ENCODE measurements around the gene MRAP.
"Not testable (repeated sequence)": the region's sequence is repeated elsewhere in the genome, so short reads cannot be mapped to it uniquely, and the experiment has no call there.

The MRAP gene

DNA sequence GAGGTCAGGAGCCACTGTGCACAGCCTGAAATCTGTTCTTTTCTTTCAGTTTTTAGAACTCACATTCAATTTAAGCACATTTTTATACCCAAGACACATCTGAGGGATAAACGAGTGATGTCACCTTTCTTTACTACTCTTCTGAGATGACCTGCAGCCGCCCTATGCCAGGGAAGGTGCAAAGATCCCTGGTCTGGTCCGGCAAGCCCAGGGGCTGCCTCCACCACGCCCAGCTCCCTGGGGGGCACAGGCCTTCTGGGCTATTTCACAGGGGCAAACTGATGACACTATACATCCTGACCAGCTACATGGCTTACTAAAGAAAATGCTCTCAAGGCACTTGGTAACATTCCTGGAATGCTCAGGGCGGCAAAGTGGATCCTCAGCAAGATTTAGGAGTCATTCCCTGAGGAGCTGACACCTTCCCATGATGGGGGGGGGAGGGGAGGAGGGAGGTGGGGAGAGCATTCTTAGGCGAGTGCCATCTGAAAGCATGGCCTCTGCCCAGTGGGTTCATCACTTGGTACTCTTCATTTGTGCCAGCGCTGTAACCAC is 11.3 kb downstream of the MRAP start:
- Histone ChIP-seq H3K4me1 (ENCODE audit: control insufficient read depth in 2 of 2, insufficient read depth in 2 of 2, low read length in 2 of 2) (no peaks in the 10 kb centered on the region), H3K27me3 (ENCODE audit: control insufficient read depth in 2 of 2, insufficient read depth in 2 of 2, low read length in 2 of 2) (no peaks in the 10 kb centered on the region), H3K9me3 (ENCODE audit: control insufficient read depth in 2 of 2, low read length in 2 of 2) (no peaks in the 10 kb centered on the region), H3K4me3 (ENCODE audit: low read length in 2 of 2) (no peak overlapping the region), H3K9ac (ENCODE audit: low read depth in 1 of 2, low read length in 2 of 2) (no peak overlapping the region), H3K27ac (ENCODE audit: low read depth in 2 of 2, low read length in 2 of 2) (no peak overlapping the region), H3K36me3 (ENCODE audit: control insufficient read depth in 2 of 2, insufficient read depth in 2 of 2, low read length in 2 of 2) (peaks cover 18 to 23% of the 10 kb centered on the region in 2 donors)

DNA sequence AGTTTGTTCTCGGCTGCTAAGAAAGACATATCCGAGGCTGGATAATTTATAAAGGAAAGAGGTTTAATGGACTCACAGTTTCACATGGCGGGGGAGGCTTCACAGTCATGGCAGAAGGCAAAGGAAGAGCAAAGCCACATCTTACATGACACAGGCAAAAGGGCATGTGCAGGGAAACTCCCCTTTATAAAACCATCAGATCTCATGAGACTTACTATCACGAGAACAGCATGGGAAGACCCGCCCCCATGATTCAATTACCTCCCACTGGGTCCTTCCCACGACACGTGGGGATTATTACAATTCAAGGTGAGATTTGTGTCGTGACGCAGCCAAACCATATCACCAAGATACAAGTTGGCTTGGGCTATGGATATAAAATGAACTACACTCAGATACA is 12.3 kb downstream of the MRAP start:
- not testable (repeated sequence) for H3K27me3 ChIP-seq (ENCODE audit: control insufficient read depth in 2 of 2, insufficient read depth in 2 of 2, low read length in 2 of 2); H3K4me3 ChIP-seq (ENCODE audit: low read length in 2 of 2); H3K4me1 ChIP-seq (ENCODE audit: control insufficient read depth in 2 of 2, insufficient read depth in 2 of 2, low read length in 2 of 2); H3K27ac ChIP-seq (ENCODE audit: low read depth in 2 of 2, low read length in 2 of 2); H3K9ac ChIP-seq (ENCODE audit: low read depth in 1 of 2, low read length in 2 of 2); H3K9me3 ChIP-seq (ENCODE audit: control insufficient read depth in 2 of 2, low read length in 2 of 2)
- H3K36me3 ChIP-seq (ENCODE audit: control insufficient read depth in 2 of 2, insufficient read depth in 2 of 2, low read length in 2 of 2) = peaks cover 22 to 29% of the 10 kb centered on the region in 2 donors

DNA sequence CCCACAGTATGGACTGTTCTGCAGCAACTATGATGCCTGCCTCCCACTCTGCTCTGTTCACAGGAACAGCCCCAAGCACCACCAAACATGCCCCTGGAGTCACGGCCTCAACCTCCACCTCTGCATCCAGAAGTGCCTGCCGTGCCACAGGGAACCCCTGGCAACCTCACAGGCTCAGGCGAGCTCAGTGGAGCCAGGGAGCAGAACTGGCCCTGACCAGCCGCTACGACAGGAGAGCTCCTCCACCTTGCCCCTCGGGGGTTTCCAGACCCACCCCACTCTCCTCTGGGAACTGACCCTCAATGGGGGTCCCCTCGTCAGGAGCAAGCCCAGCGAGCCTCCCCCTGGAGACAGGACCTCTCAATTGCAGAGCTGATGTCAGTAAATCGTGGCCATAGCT is 13.0 kb downstream of the MRAP start:
- H3K27ac ChIP-seq (ENCODE audit: low read depth in 2 of 2, low read length in 2 of 2) = no peak overlapping the region
- no peak overlapping the region for H3K9ac ChIP-seq (ENCODE audit: low read depth in 1 of 2, low read length in 2 of 2)
- no peaks in the 10 kb centered on the region for H3K27me3 ChIP-seq (ENCODE audit: control insufficient read depth in 2 of 2, insufficient read depth in 2 of 2, low read length in 2 of 2)
- H3K4me3 ChIP-seq (ENCODE audit: low read length in 2 of 2) = no peak overlapping the region
- no peaks in the 10 kb centered on the region for H3K4me1 ChIP-seq (ENCODE audit: control insufficient read depth in 2 of 2, insufficient read depth in 2 of 2, low read length in 2 of 2)
- H3K36me3 ChIP-seq (ENCODE audit: control insufficient read depth in 2 of 2, insufficient read depth in 2 of 2, low read length in 2 of 2) = peaks cover 29 to 32% of the 10 kb centered on the region in 2 donors
- no peaks in the 10 kb centered on the region for H3K9me3 ChIP-seq (ENCODE audit: control insufficient read depth in 2 of 2, low read length in 2 of 2)

DNA sequence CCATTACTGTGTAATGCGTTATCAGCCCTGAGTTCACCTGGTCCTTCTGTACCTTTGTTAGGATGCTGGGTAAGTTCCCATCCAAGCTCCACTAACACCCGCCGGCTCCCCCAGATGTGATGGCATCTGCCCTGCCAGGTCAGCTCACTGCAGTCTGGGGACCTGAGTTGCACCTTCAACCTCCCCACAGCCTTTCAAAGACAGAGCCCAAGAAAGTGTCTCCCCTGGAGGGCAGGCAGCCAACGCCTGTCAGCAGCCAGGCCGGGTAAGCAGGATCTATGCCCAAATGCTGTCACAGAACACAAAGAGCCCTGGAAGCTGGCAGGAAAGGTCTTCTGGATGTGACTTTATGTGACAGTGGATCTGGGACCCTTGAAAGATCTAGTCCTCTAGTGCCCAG is 13.7 kb downstream of the MRAP start:
- H3K36me3 ChIP-seq (ENCODE audit: control insufficient read depth in 2 of 2, insufficient read depth in 2 of 2, low read length in 2 of 2) = peaks cover 36% of the 10 kb centered on the region in 2 donors
- H3K27me3 ChIP-seq (ENCODE audit: control insufficient read depth in 2 of 2, insufficient read depth in 2 of 2, low read length in 2 of 2) = no peaks in the 10 kb centered on the region
- H3K4me3 ChIP-seq (ENCODE audit: low read length in 2 of 2) = no peak overlapping the region
- no peaks in the 10 kb centered on the region for H3K4me1 ChIP-seq (ENCODE audit: control insufficient read depth in 2 of 2, insufficient read depth in 2 of 2, low read length in 2 of 2)
- H3K27ac ChIP-seq (ENCODE audit: low read depth in 2 of 2, low read length in 2 of 2) = no peak overlapping the region
- H3K9ac ChIP-seq (ENCODE audit: low read depth in 1 of 2, low read length in 2 of 2) = no peak overlapping the region
- H3K9me3 ChIP-seq (ENCODE audit: control insufficient read depth in 2 of 2, low read length in 2 of 2) = no peaks in the 10 kb centered on the region

DNA sequence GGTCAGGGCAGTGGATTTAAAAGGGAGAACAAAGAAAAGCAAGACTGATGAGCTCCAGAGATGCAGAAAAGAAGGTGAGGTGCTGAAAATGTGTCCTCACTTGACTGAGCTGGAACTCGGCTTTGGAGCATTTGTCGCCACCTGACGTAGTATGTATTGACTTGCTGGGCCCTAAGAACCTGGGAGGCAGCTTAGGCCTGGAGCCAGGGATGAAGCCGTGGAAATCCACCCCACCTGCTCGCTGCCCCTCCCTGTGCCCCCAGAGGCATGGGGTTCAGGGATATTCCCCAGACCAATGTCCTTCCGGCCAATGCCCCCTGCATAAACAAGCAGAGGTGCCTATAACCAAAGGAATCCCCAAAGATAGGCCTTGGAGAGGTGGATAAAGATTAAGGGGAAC is 14.3 kb downstream of the MRAP start:
- no peaks in the 10 kb centered on the region for H3K9me3 ChIP-seq (ENCODE audit: control insufficient read depth in 2 of 2, low read length in 2 of 2)
- no peaks in the 10 kb centered on the region for H3K27me3 ChIP-seq (ENCODE audit: control insufficient read depth in 2 of 2, insufficient read depth in 2 of 2, low read length in 2 of 2)
- no peak overlapping the region for H3K4me3 ChIP-seq (ENCODE audit: low read length in 2 of 2)
- H3K4me1 ChIP-seq (ENCODE audit: control insufficient read depth in 2 of 2, insufficient read depth in 2 of 2, low read length in 2 of 2) = no peaks in the 10 kb centered on the region
- peaks cover 42% of the 10 kb centered on the region in 2 donors for H3K36me3 ChIP-seq (ENCODE audit: control insufficient read depth in 2 of 2, insufficient read depth in 2 of 2, low read length in 2 of 2)
- no peak overlapping the region for H3K9ac ChIP-seq (ENCODE audit: low read depth in 1 of 2, low read length in 2 of 2)
- H3K27ac ChIP-seq (ENCODE audit: low read depth in 2 of 2, low read length in 2 of 2) = no peak overlapping the region

DNA sequence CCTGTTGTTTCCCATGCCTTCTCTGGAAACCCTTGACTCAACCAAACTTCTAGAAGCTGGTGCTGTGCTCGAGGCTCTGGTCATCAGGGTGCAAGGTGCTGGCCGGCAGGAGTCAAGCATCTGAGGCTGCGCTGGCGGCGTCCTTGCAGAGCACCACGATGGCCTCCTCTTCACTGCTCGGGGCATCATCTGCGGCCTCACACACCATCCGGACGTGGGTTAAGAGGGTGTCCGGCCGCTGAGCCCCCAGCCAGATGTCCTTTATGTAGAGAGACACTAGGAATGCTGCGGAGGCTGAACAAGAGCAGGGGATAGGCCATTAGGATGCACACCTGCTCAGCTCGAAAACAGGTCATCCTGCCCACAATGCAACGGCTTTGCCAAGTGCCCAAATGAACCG is 16.2 kb downstream of the MRAP start:
- no peak overlapping the region for H3K9ac ChIP-seq (ENCODE audit: low read depth in 1 of 2, low read length in 2 of 2)
- H3K27ac ChIP-seq (ENCODE audit: low read depth in 2 of 2, low read length in 2 of 2) = no peak overlapping the region
- no peak overlapping the region for H3K4me3 ChIP-seq (ENCODE audit: low read length in 2 of 2)
- H3K9me3 ChIP-seq (ENCODE audit: control insufficient read depth in 2 of 2, low read length in 2 of 2) = no peaks in the 10 kb centered on the region
- no peaks in the 10 kb centered on the region for H3K4me1 ChIP-seq (ENCODE audit: control insufficient read depth in 2 of 2, insufficient read depth in 2 of 2, low read length in 2 of 2)
- H3K27me3 ChIP-seq (ENCODE audit: control insufficient read depth in 2 of 2, insufficient read depth in 2 of 2, low read length in 2 of 2) = no peaks in the 10 kb centered on the region
- H3K36me3 ChIP-seq (ENCODE audit: control insufficient read depth in 2 of 2, insufficient read depth in 2 of 2, low read length in 2 of 2) = peaks cover 57 to 58% of the 10 kb centered on the region in 2 donors

DNA sequence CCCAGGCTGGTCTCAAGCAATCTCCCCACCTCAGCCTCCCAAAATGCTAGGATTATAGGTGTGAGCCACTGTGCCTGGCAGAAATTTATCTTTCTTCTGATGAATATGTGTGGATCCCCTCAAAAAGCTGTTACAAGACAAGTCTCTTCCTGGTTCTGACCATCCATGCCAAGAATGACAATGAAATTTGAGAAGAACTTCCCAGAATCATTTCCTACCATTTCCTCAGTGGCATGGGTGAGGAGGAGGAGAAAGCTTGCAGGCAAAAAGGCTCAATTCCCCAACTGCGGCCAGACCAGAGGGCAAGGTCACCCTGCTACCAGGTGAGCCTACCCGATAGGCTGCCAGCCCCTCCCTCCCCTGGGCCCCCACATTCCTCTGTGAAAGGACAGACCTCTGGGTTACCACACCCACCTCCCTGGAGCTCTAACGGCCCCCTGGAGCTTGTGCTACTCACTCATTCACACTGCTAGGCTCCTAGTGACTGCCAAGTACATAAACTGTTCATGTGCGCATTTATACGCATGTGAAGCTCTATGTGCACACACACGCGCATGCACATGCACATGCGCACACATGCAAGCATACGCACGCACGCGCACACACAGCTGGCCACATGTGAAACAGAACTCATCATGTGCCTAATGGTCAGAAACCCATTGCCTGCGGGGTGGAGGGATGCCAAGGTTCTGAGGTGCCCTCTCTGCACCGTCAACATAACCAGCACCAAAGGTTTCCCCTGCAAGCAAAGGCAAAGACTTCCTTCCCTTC is 17.0 kb downstream of the MRAP start:
- Histone ChIP-seq H3K9me3 (ENCODE audit: control insufficient read depth in 2 of 2, low read length in 2 of 2) (no peaks in the 10 kb centered on the region), H3K27me3 (ENCODE audit: control insufficient read depth in 2 of 2, insufficient read depth in 2 of 2, low read length in 2 of 2) (no peaks in the 10 kb centered on the region), H3K4me1 (ENCODE audit: control insufficient read depth in 2 of 2, insufficient read depth in 2 of 2, low read length in 2 of 2) (no peaks in the 10 kb centered on the region), H3K36me3 (ENCODE audit: control insufficient read depth in 2 of 2, insufficient read depth in 2 of 2, low read length in 2 of 2) (peaks cover 64 to 66% of the 10 kb centered on the region in 2 donors), H3K27ac (ENCODE audit: low read depth in 2 of 2, low read length in 2 of 2) (no peak overlapping the region), H3K4me3 (ENCODE audit: low read length in 2 of 2) (no peak overlapping the region), H3K9ac (ENCODE audit: low read depth in 1 of 2, low read length in 2 of 2) (no peak overlapping the region)

DNA sequence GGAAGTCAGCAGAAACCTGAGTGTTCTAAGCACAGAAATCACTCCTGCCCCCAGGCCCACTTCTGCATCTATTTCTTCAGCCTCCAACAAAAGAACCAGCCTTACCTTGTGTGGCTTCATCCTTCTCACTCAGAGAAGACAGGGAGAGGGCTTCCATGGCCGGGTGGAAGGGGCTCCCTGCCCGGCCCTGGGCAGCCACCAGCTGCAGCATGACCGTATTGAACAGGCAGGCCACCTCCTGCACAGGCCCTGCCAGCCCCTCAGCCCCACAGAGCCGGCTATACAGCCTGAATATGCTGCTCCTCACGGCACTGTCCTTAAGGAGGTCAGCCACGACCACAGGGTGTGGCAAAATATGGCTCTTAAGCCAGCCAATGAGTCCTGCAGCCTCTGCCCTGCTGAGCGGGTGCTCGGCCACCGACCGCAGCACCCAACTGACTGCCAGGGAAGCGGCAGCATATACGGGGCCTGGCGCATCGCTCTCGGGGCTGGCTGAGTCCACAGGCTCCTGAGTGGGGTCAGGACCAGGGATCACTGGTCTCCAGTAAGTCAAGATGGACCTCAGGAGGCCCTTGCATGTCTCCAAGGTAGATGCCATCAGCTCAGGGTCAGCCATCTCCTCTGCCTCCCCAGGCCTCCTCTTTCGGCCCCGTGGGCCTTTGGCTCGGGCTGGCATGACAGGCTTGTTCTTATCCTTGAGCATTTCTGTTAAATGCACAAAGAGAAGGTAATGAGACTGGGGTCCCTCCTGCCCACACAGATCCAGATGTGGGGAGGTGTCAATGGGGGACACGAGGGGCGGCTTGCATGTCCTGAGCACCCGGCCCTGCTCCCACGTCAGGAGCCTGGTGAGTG is 17.9 kb downstream of the MRAP start:
- Histone ChIP-seq H3K27me3 (ENCODE audit: control insufficient read depth in 2 of 2, insufficient read depth in 2 of 2, low read length in 2 of 2) (no peaks in the 10 kb centered on the region), H3K27ac (ENCODE audit: low read depth in 2 of 2, low read length in 2 of 2) (no peak overlapping the region), H3K9me3 (ENCODE audit: control insufficient read depth in 2 of 2, low read length in 2 of 2) (no peaks in the 10 kb centered on the region), H3K9ac (ENCODE audit: low read depth in 1 of 2, low read length in 2 of 2) (no peak overlapping the region), H3K4me3 (ENCODE audit: low read length in 2 of 2) (no peak overlapping the region), H3K36me3 (ENCODE audit: control insufficient read depth in 2 of 2, insufficient read depth in 2 of 2, low read length in 2 of 2) (peaks cover 69 to 73% of the 10 kb centered on the region in 2 donors), H3K4me1 (ENCODE audit: control insufficient read depth in 2 of 2, insufficient read depth in 2 of 2, low read length in 2 of 2) (no peaks in the 10 kb centered on the region)

DNA sequence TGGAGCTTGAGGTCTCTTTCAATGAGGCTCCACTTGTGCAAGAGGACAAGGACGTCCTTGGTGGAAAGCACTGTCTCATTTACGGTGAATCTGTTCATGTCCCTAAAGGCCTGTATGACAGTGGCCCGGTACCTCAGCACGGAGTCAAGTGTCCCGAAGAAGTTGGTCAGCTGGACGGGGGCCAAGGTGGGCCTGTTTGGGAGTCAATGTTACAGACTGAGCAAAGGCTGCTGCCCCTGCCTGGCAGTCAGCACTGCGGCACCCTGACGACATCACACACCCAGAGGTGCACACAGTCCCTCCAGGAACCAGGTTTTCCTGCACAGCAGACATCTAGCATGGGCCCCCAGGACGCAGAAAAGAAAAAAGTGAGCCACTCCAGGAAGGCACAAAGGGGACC is 19.1 kb downstream of the MRAP start:
- Histone ChIP-seq H3K36me3 (ENCODE audit: control insufficient read depth in 2 of 2, insufficient read depth in 2 of 2, low read length in 2 of 2) (peaks cover 74 to 77% of the 10 kb centered on the region in 2 donors), H3K27ac (ENCODE audit: low read depth in 2 of 2, low read length in 2 of 2) (no peak overlapping the region), H3K4me1 (ENCODE audit: control insufficient read depth in 2 of 2, insufficient read depth in 2 of 2, low read length in 2 of 2) (no peaks in the 10 kb centered on the region), H3K27me3 (ENCODE audit: control insufficient read depth in 2 of 2, insufficient read depth in 2 of 2, low read length in 2 of 2) (no peaks in the 10 kb centered on the region), H3K4me3 (ENCODE audit: low read length in 2 of 2) (no peak overlapping the region), H3K9ac (ENCODE audit: low read depth in 1 of 2, low read length in 2 of 2) (no peak overlapping the region), H3K9me3 (ENCODE audit: control insufficient read depth in 2 of 2, low read length in 2 of 2) (no peaks in the 10 kb centered on the region)

DNA sequence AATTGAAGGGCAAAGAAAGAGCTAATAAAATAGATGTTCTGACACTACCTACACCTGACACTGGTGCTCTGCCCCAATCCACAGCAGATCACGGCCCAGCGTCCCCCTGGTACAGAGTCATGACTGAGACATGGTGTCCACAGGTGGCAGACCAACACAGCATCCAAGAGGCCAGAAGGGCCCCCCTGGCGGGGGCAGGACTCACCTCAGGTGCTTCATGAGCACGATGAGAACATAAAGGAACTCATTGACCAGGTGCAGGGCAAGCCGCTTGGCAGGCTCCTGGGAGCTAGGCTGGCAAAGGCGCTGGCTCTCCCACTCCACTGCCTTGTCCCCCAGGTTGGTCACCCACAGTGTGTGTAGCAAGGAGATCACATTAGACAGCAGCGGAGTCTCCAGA is 20.4 kb downstream of the MRAP start:
- H3K4me1 ChIP-seq (ENCODE audit: control insufficient read depth in 2 of 2, insufficient read depth in 2 of 2, low read length in 2 of 2) = no peaks in the 10 kb centered on the region
- H3K27me3 ChIP-seq (ENCODE audit: control insufficient read depth in 2 of 2, insufficient read depth in 2 of 2, low read length in 2 of 2) = no peaks in the 10 kb centered on the region
- no peaks in the 10 kb centered on the region for H3K9me3 ChIP-seq (ENCODE audit: control insufficient read depth in 2 of 2, low read length in 2 of 2)
- H3K36me3 ChIP-seq (ENCODE audit: control insufficient read depth in 2 of 2, insufficient read depth in 2 of 2, low read length in 2 of 2) = peaks cover 80 to 84% of the 10 kb centered on the region in 2 donors
- H3K27ac ChIP-seq (ENCODE audit: low read depth in 2 of 2, low read length in 2 of 2) = no peak overlapping the region
- no peak overlapping the region for H3K9ac ChIP-seq (ENCODE audit: low read depth in 1 of 2, low read length in 2 of 2)
- no peak overlapping the region for H3K4me3 ChIP-seq (ENCODE audit: low read length in 2 of 2)

All from mucosa of rectum (tissue), 2 donors.